Measurements from ENCODE around the gene MGRN1.

Gene MGRN1

DNA sequence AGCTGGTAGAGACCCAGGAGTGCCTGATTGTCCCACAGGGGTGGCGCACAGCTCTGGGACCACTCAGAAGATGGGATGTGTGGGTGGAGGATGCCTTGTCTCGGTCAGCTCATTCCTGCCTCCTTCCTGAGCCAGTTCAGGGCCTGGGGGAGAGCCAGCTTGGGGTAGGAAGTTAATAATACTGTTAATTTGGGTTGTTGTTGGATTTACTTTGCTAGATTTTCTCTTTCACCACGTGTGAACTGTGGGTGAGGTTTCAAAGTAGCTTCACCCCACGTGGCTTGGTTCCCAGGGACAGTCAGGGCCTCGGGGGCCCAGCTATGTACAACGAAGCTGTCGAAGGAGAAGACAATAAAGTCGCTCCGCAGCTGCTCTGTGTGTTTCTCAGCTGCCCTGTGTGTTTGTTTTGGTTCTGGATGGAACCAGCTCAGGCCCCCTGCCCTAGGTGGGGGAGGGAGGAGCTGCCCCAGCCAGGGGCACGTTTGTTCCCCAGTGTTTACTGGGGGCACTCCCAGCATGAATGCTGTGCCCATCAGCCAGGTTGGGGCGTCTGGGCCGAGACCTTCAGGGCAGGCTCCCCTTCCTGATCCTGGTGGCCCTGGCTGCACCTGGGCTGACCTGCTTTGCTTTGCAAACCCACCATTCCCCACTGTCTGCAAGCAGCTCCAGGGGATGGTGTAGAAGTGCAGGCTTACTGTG, 71.0 kb downstream of the MGRN1 start:
- no peak overlapping the region; the same call in 1 of the 2 replicates for H3K4me3 ChIP-seq (ENCODE audit: low read length)
- TF ChIP-seq, protein P1, sequence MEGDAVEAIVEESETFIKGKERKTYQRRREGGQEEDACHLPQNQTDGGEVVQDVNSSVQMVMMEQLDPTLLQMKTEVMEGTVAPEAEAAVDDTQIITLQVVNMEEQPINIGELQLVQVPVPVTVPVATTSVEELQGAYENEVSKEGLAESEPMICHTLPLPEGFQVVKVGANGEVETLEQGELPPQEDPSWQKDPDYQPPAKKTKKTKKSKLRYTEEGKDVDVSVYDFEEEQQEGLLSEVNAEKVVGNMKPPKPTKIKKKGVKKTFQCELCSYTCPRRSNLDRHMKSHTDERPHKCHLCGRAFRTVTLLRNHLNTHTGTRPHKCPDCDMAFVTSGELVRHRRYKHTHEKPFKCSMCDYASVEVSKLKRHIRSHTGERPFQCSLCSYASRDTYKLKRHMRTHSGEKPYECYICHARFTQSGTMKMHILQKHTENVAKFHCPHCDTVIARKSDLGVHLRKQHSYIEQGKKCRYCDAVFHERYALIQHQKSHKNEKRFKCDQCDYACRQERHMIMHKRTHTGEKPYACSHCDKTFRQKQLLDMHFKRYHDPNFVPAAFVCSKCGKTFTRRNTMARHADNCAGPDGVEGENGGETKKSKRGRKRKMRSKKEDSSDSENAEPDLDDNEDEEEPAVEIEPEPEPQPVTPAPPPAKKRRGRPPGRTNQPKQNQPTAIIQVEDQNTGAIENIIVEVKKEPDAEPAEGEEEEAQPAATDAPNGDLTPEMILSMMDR (conservative IDR thresholded peaks at IDR 0.05; ENCODE audit: low read length) = no peak
- DNase-seq (ENCODE audit: low read depth) = no peak

DNA sequence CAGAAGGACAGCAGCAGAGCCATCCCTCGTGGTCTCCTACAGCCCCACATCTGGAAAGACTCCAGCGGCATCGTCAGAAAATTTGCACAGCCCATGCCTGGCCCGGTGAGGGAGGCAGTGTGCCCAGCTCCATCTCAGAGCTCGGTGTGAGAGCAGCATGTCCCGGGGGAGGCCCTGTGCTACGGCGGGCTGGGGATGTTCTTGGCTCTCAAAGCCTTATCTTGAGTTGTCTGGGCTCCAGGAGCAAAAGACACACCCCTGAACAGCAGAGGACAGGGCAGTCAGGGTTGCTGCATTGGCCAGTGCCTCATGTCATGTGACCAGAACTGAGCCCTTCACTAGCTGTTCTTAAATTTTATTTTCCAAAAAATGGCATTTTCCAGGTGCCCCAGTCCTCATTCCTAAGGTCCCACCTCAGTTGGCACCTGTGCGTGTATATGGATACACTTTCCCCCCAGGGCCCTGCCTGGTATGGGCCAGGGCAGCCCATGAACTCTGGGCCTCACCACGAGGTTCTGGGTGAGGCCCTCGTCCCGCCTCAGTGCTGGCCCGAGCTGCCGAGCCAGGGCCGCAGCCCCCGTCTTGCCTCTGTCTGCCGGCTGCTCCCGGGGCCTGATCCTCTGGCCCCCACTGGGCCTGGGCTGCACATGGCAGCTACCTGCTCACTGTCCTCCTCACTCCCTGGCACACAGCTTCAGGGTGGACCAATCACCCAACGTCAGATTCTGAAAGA, 71.7 kb downstream of the MGRN1 start:
- no peak overlapping the region for H3K4me3 ChIP-seq (ENCODE audit: low read length)
- TF ChIP-seq, protein P1 (conservative IDR thresholded peaks at IDR 0.05; ENCODE audit: low read length) = no peak
- DNase-seq (ENCODE audit: low read depth) = no peak

DNA sequence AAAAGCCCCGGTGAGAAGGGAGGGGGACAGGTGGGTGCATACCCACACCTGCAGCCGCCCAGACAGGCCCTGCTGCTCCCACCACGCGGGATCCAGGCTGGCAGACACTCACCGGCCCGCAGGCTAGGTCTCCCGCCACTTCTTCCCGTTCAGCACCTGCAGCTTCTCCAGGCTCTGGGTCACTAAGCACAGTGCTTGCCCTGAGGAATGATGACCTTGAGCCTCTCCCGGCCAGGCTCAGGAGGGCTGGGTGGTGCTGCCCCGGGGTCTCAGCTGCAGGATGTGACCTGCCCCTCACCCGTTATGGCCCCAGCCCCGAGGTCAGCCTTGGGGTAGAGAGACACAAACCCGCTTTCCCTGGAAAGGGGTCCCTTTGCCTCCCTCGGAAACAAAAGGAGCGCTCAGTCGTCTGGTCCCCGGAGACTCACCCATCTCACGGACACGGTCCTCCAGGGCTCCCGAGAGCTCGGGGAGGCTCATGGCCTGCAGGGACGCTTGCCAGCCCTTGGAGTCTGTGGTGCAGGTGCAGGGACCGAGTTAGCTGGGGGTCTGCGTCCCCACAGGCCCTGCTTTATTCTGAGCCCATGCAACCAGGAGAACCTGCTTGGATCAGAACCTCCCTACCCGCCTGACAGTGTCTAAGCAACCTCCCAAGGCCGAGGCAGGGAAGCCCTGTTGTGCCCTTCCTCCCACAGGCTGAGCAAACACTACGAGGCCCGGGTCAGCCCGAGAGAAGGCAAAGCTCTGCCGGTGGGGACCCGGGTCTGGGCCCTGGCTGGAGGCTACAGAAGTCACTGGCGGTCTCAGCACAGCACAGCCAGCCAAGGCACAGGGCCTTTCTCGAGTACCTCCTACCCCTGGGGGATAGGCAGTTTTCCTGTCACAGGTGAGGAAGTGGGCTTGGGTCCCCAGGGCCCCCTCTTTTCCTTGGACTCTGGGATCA, 72.5 kb downstream of the MGRN1 start:
- no peak for DNase-seq (ENCODE audit: low read depth)
- TF ChIP-seq, protein P1 (conservative IDR thresholded peaks at IDR 0.05; ENCODE audit: low read length) = no peak

DNA sequence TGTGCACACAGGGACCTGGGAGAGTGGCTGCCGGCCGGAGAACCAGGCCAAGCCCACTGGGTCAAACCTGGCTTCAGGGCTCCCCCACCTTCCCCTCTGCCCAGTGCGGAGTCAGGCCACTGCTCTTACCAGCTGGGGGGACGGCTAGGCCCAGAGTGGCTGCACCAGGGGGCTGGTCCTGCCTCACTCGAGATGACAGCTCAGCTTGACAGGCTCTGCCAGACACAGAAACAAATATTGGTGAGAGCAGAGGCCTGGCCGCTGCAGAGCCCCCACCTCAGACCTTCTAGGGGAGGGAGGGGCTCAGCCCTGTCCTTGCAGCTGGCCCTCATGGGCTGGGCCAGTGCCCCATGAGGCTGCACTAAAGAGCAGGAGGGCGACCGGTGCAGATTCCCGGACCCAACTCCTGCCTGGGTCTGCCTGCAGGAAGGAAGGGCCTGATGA, 73.2 kb downstream of the MGRN1 start:
- TF ChIP-seq, protein P1 (conservative IDR thresholded peaks at IDR 0.05; ENCODE audit: low read length) = no peak
- DNase-seq (ENCODE audit: low read depth) = no peak

More for the DNA sequence above, 72.5 kb downstream of the MGRN1 start:
- no peak overlapping the region for H3K4me3 ChIP-seq (ENCODE audit: low read length)

DNA sequence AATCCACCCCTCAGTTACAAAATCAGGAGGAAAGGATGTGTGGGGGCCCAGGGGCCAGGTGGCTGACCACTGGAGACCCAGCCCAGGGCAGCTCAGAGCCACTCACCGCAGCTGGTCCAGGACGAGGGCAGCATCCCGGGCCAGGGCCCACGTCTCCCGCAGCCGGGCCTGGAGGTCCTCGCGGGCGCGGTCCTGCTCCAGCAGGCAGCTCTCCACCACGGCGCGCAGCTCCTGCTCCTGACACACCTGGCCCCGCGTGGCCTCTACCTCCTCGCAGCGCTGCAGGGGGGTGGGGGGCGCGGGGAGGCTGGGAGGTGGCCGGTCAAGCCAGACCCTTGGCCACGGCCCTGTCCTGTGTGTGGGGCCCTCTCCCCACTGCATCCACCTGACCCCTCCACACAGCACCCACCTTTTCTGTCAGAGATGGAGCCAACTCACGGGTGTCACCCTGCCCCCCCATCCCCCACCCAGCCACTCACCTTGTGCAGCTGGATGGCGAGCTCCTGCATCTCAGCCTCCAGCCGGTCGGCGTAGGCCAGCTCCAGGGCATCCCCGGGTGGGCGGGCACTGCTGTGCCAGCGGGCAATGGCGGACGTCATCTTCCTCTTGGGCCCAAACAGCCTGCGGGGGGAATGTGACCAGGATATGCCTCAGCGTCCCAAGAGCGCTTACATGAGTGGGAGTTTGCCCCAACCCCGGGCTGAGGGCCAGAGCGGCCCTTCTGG, 73.9 kb downstream of the MGRN1 start:
- TF ChIP-seq, protein P1 (conservative IDR thresholded peaks at IDR 0.05; ENCODE audit: low read length) = no peak
- no peak for DNase-seq (ENCODE audit: low read depth)
- H3K4me3 ChIP-seq (ENCODE audit: low read length) = no peak overlapping the region

More for the DNA sequence above, 73.2 kb downstream of the MGRN1 start:
- H3K4me3 ChIP-seq (ENCODE audit: low read length) = no peak overlapping the region

DNA sequence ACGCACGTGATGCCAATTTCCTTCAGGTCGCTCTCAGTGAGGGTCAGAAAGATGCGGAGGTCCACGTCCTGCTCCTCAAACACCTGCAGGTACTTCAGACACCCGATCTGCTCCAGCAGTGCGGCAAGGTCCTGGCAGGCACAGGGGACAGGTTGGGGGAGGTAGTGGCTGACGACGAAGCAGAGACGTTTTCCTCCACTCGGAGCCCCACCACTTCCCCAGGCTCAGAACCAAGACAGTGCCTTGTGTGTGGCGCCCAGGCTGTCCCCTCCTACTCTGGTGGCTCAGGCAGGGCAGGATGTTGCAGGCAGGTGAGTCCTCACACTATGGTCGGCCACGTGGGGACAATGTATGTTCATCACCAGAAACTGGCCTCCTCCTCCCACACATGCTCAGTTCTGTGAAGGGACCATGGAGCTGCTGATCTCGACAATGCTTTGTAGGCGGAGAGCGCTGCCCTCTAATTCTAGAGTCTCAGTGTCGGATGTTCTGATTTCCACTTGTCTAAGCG, 74.5 kb downstream of the MGRN1 start:
- no peak for DNase-seq (ENCODE audit: low read depth)
- TF ChIP-seq, protein P1 (conservative IDR thresholded peaks at IDR 0.05; ENCODE audit: low read length) = no peak
- no peak overlapping the region for H3K4me3 ChIP-seq (ENCODE audit: low read length)

Data from AG10803 (cell line).